Vagina (tissue), 2 donors: ENCODE results near the gene ATG9B. TPM values are rescaled to one million over a fixed set of nuclear protein-coding genes. Genes with fewer than 3 reads are reported as not detected.

Experiments
- DNase-seq, 2 donors: peaks; one replicate each; pipeline ENCODE4 v3.0.0-alpha.2; 2017; ENCODE audit errors: extremely low spot score in 2 of 2
- H3K27ac ChIP-seq: fragments of 200-600 bp; sonication (generic); one replicate; pipeline ENCODE4 v1.5.1; 2019
- H3K27me3 ChIP-seq: fragments of 200-600 bp; sonication (generic); one replicate; pipeline ENCODE4 v1.5.1; 2019
- H3K36me3 ChIP-seq, 2 donors: fragments of 200-600 bp; sonication (generic); one replicate each; pipeline ENCODE4 v1.5.1; 2017 to 2019
- H3K4me1 ChIP-seq: fragments of 200-600 bp; sonication (generic); one replicate; pipeline ENCODE4 v1.5.1; 2019
- H3K4me3 ChIP-seq, 2 donors: fragments of 200-600 bp; sonication (generic); 1 replicate in 1 of 2; 2 replicates in 1 of 2; pipeline ENCODE4 v1.5.1; 2016 to 2019
- H3K9me3 ChIP-seq: fragments of 200-600 bp; sonication (generic); one replicate; pipeline ENCODE4 v1.5.1; 2019
- CTCF ChIP-seq, 3 experiments: fragments of 450-650 bp in 2 of 3; fragments of 200-600 bp in 1 of 3; sonication (generic) in 1 of 3; IDR thresholded peaks; one replicate each; pipeline ENCODE4 v1.5.1; 2017 to 2019; ENCODE audit warnings: antibody characterized with exemption in 3 of 3, mild to moderate bottlenecking in 2 of 3, moderate library complexity in 2 of 3
- POLR2A ChIP-seq, 2 donors: fragments of 450-650 bp; IDR thresholded peaks; one replicate each; pipeline ENCODE4 v1.6.1; 2017; ENCODE audit warnings: antibody characterized with exemption in 2 of 2, mild to moderate bottlenecking in 2 of 2, moderate library complexity in 2 of 2
- POLR2AphosphoS5 ChIP-seq, 2 donors: sonication (generic); formaldehyde crosslinking; IDR thresholded peaks; one replicate each; pipeline ENCODE4 v1.9.0; 2017; ENCODE audit warnings: antibody characterized with exemption in 2 of 2, mild to moderate bottlenecking in 2 of 2, low read depth in 1 of 2; ENCODE audit not compliant: insufficient read depth in 1 of 2
- intact Hi-C: fragments of 100-400 bp; cut with DNase I; formaldehyde crosslinking; loops from one replicate; pipeline ENCODE4 v1.15.1; 2023
- total RNA-seq: library from RNA; depleted of rRNA; stranded (reverse); fragments of >200 nt; gene quantifications from one replicate; pipeline ENCODE4 v1.2.3, GENCODE V29; 2016

The ATG9B gene
- total RNA-seq, 1 donor from 2014 or later: 34.1 TPM

GRCh38 chr7:150990416-150991186 is 33.7 kb downstream of the ATG9B start, which contains the start of gene NOS3:
NOS3 (plus strand) TSS chr7:150991017; CDS start chr7:150993804, 2,787 bp downstream.
- TF ChIP-seq POLR2AphosphoS5 (IDR thresholded peaks at IDR 0.05; ENCODE audit: insufficient read depth in 1 of 2, low read depth in 1 of 2) (no peak), POLR2A (IDR thresholded peaks at IDR 0.05) (no peak), CTCF (IDR thresholded peaks at IDR 0.05) (no peak)

GRCh38 chr7:150989456-150989855 is 34.8 kb downstream of the ATG9B start:
- no peak for TF ChIP-seq POLR2A (IDR thresholded peaks at IDR 0.05)
- TF ChIP-seq POLR2AphosphoS5 (IDR thresholded peaks at IDR 0.05; ENCODE audit: insufficient read depth in 1 of 2, low read depth in 1 of 2): no peak
- no peak for TF ChIP-seq CTCF (IDR thresholded peaks at IDR 0.05)
- Histone ChIP-seq H3K27ac (no peak overlapping the region), H3K36me3 (no peaks in the 10 kb centered on the region)

More at GRCh38 chr7:150990416-150991186, 33.7 kb downstream of the ATG9B start, which contains the start of gene NOS3:
- intact Hi-C loops: no loop called here
- H3K36me3 ChIP-seq: no peaks in the 10 kb centered on the region
- H3K27ac ChIP-seq: no peak within 1 kb of the TSS
- no peaks in the 10 kb centered on the region for H3K27me3 ChIP-seq
- DNase-seq: no peak
- peaks cover 19% of the 10 kb centered on the region for H3K4me1 ChIP-seq
- H3K4me3 ChIP-seq: no peak within 1 kb of the TSS
- H3K9me3 ChIP-seq: no peaks in the 10 kb centered on the region

GRCh38 chr7:150988230-150989226 is 35.8 kb downstream of the ATG9B start:
- TF ChIP-seq POLR2A (IDR thresholded peaks at IDR 0.05) (no peak), CTCF (IDR thresholded peaks at IDR 0.05) (peak; percentile 56 to 82 (median 73)), POLR2AphosphoS5 (IDR thresholded peaks at IDR 0.05; ENCODE audit: insufficient read depth in 1 of 2, low read depth in 1 of 2) (peak in 1 of 2 donors; percentile 19)
- Histone ChIP-seq H3K4me1 (peaks cover 19% of the 10 kb centered on the region), H3K4me3 (peak overlapping the region in 1 of 2 donors; percentile 1), H3K9me3 (no peaks in the 10 kb centered on the region), H3K27ac (no peak overlapping the region), H3K36me3 (no peaks in the 10 kb centered on the region), H3K27me3 (no peaks in the 10 kb centered on the region)
- intact Hi-C loops: loop anchor here (5.0 kb wide), 1 partner anchor 91 kb away; no protein-coding TSS in a partner anchor
- DNase-seq: no peak

More at GRCh38 chr7:150989456-150989855, 34.8 kb downstream of the ATG9B start:
- Histone ChIP-seq H3K4me3 (no peak overlapping the region), H3K4me1 (peaks cover 19% of the 10 kb centered on the region), H3K27me3 (no peaks in the 10 kb centered on the region), H3K9me3 (no peaks in the 10 kb centered on the region)
- intact Hi-C loops: loop anchor here (5.0 kb wide), 1 partner anchor 92 kb away; no protein-coding TSS in a partner anchor
- no peak for DNase-seq

GRCh38 chr7:150986556-150986955 is 37.7 kb downstream of the ATG9B start:
- Histone ChIP-seq H3K27ac (no peak overlapping the region), H3K4me1 (peaks cover 14% of the 10 kb centered on the region), H3K27me3 (no peaks in the 10 kb centered on the region), H3K4me3 (no peak overlapping the region), H3K36me3 (no peaks in the 10 kb centered on the region), H3K9me3 (no peaks in the 10 kb centered on the region)
- TF ChIP-seq CTCF (IDR thresholded peaks at IDR 0.05) (no peak), POLR2A (IDR thresholded peaks at IDR 0.05) (no peak), POLR2AphosphoS5 (IDR thresholded peaks at IDR 0.05; ENCODE audit: insufficient read depth in 1 of 2, low read depth in 1 of 2) (no peak)
- DNase-seq: no peak
- intact Hi-C loops: loop anchor here (5.0 kb wide), 1 partner anchor 89 kb away; no protein-coding TSS in a partner anchor
